Upper lobe of right lung (tissue), 1 donor: ENCODE results near the gene ZNF432. TPM values are rescaled to one million over a fixed set of nuclear protein-coding genes. Genes with fewer than 3 reads are reported as not detected.
A peak's percentile ranks its signal among the peaks of the same experiment; 100 is the strongest.

Source experiments
- ATAC-seq: fragments of 200-7000 bp; cut with Tn5 transposase; one replicate; pipeline ENCODE4 v1.9.1; 2020; ENCODE audit warnings: mild to moderate bottlenecking, moderate library complexity
- DNase-seq: peaks from one replicate; pipeline ENCODE4 v3.0.0-alpha.2; 2020
- H3K27ac ChIP-seq: fragments of 200-600 bp; one replicate; pipeline ENCODE4 v1.8.0; 2022
- H3K27me3 ChIP-seq: fragments of 200-600 bp; one replicate; pipeline ENCODE4 v1.8.0; 2022; ENCODE audit warnings: mild to moderate bottlenecking
- H3K36me3 ChIP-seq: fragments of 200-600 bp; one replicate; pipeline ENCODE4 v1.8.0; 2022
- H3K4me1 ChIP-seq: fragments of 200-600 bp; one replicate; pipeline ENCODE4 v1.8.0; 2022
- H3K4me3 ChIP-seq: fragments of 200-600 bp; one replicate; pipeline ENCODE4 v1.8.0; 2022; ENCODE audit warnings: mild to moderate bottlenecking
- H3K9me3 ChIP-seq: fragments of 200-600 bp; one replicate; pipeline ENCODE4 v1.8.0; 2022
- CTCF ChIP-seq: fragments of 200-600 bp; IDR thresholded peaks from one replicate; pipeline ENCODE4 v1.8.0; 2022; ENCODE audit warnings: antibody characterized with exemption
- intact Hi-C: fragments of 100-400 bp; cut with DNase I; formaldehyde crosslinking; loops from one replicate; pipeline ENCODE4 v1.11.0; 2022
- total RNA-seq: library from RNA; stranded (reverse); fragmentation: NEBNext Ultra II Directional; extraction: Animal tissue kit (Norgen Biotek cat#: 25700); gene quantifications from one replicate; pipeline ENCODE4 v1.2.1, GENCODE V29; 2021
- donor health status: DM: no; HTN: yes; CAD: no; lungs with severe emphysema.

Gene ZNF432
- total RNA-seq, 1 donor from 2014 or later = 14.3 TPM

GRCh38 chr19:51993422-51993821, 55.2 kb downstream of the ZNF432 start:
- no peak for TF ChIP-seq CTCF
- Histone ChIP-seq H3K27me3 (no peaks in the 10 kb centered on the region), H3K9me3 (peaks cover 85% of the 10 kb centered on the region), H3K4me3 (no peak overlapping the region), H3K4me1 (no peaks in the 10 kb centered on the region), H3K36me3 (peaks cover 40% of the 10 kb centered on the region), H3K27ac (no peak overlapping the region)
- ATAC-seq = no peak
- DNase-seq = no peak
- intact Hi-C loops = no loop called here

DNA sequence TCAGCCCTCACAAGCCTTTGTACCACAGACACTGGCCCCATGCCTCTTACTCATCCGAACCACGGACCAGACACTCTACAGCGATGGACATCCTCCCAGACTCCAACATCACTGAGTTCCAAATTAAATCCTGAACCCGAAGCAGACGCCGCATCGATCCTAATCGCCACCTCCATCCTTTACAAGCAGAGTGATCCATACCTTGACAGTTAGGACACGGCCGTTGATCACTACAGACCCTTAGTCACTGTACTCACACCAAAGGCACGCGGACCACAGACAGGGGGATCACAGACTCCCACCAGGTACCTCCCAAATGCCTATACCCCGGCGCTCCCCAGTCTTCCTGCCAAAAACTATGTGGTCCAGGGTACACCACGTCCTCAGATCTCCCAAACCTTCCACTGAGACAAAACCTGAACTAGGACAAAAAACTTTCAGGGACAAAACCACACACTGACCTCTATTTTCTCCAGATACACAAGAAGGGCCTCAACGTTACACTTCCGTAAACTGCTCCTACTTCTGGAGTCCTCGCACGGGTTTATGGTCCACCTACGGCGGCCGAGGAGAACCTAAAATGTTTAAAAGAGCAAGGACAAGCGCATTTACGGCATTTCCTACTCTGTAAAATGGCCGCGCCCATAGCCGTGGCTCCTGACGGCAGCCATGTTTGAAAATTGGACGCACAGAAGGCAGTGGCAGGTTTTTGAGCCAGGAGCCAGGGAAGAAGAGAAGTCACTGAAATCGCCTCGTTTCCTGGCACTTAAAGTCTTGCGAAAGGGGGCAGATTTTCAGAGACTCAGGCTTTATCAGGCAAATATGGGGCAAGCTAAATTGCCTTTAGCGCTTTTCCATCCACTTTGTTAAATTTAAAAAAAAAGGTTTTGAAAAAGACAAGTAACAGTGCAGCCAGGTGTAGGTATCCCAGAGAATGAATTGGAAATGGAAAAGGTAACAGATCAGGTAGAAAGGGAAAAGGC, 62.0 kb downstream of the ZNF432 start, which contains the start of gene ZNF350:
ZNF350 (minus strand) TSS at position 532 of the 983 bp plus-strand sequence. CDS start 12,480 bp downstream, outside the sequence.
- H3K27ac ChIP-seq = peak within 1 kb of the TSS; percentile 88
- peak; percentile 92 for DNase-seq
- peaks cover 41% of the 10 kb centered on the region for H3K9me3 ChIP-seq

GRCh38 chr19:51983361-51983760, 65.3 kb downstream of the ZNF432 start:
- no peak overlapping the region for H3K4me3 ChIP-seq
- TF ChIP-seq CTCF = no peak
- H3K36me3 ChIP-seq = no peaks in the 10 kb centered on the region
- H3K27me3 ChIP-seq = no peaks in the 10 kb centered on the region
- no peak for ATAC-seq
- intact Hi-C loops = no loop called here
- peaks cover 11% of the 10 kb centered on the region for H3K4me1 ChIP-seq
- DNase-seq = no peak
- H3K27ac ChIP-seq = no peak overlapping the region
- peaks cover 38% of the 10 kb centered on the region for H3K9me3 ChIP-seq

More for the DNA sequence above, 62.0 kb downstream of the ZNF432 start, which contains the start of gene ZNF350:
- Histone ChIP-seq H3K4me3 (peak within 1 kb of the TSS; percentile 82), H3K4me1 (peaks cover 11% of the 10 kb centered on the region), H3K27me3 (no peaks in the 10 kb centered on the region), H3K36me3 (no peaks in the 10 kb centered on the region)
- peak; percentile 100 for ATAC-seq
- intact Hi-C loops = no loop called here
- no peak for TF ChIP-seq CTCF

Other genes starting within 250 kb of the ZNF432 start
- 9.4 TPM for gene ZNF577, start 160.9 kb downstream of the ZNF432 start, total RNA-seq
- gene ZNF649, start 143.8 kb downstream of the ZNF432 start, total RNA-seq = 11.1 TPM
- gene ZNF613, start 121.4 kb downstream of the ZNF432 start, total RNA-seq = 5.8 TPM
- 13.0 TPM for gene ZNF350, start 62.0 kb downstream of the ZNF432 start, total RNA-seq
- 14.4 TPM for gene ZNF615, start 40.6 kb downstream of the ZNF432 start, total RNA-seq
- 7.6 TPM for gene ZNF614, start 20.5 kb downstream of the ZNF432 start, total RNA-seq
- gene ZNF841, start 46.9 kb upstream of the ZNF432 start, total RNA-seq = 27.0 TPM
- gene ZNF616, start 91.1 kb upstream of the ZNF432 start, total RNA-seq = 9.5 TPM
- 20.7 TPM for gene ZNF836, start 122.8 kb upstream of the ZNF432 start, total RNA-seq
- 160 TPM for gene PPP2R1A, start 141.2 kb upstream of the ZNF432 start, total RNA-seq
- gene ZNF766, start 220.7 kb upstream of the ZNF432 start, total RNA-seq = 17.5 TPM
- 8.8 TPM for gene ZNF480, start 248.3 kb upstream of the ZNF432 start, total RNA-seq